ENCODE results near the gene KCND3.
A peak's percentile ranks its signal among the peaks of the same experiment; 100 is the strongest.

KCND3 gene

DNA sequence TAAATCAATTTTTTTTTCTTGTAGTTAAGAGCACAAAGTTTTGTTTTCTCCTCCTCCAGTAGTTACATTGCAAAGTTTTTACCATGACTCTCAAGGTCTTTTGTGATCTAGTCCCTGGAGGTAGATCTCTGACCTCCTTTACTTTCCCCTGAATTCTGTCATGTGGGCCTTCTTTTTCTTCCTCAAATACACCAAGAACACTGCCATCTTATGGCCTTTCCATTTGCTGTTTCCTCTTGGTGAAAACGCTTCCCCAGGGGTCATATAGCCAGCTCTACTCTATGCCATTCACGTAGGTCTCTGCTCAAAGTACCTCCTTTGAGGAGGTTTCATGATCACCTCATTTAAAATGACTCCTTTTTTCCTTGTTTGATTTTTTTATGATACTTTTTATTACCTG is 231.1 kb downstream of the KCND3 start:
- TF ChIP-seq, protein P1, sequence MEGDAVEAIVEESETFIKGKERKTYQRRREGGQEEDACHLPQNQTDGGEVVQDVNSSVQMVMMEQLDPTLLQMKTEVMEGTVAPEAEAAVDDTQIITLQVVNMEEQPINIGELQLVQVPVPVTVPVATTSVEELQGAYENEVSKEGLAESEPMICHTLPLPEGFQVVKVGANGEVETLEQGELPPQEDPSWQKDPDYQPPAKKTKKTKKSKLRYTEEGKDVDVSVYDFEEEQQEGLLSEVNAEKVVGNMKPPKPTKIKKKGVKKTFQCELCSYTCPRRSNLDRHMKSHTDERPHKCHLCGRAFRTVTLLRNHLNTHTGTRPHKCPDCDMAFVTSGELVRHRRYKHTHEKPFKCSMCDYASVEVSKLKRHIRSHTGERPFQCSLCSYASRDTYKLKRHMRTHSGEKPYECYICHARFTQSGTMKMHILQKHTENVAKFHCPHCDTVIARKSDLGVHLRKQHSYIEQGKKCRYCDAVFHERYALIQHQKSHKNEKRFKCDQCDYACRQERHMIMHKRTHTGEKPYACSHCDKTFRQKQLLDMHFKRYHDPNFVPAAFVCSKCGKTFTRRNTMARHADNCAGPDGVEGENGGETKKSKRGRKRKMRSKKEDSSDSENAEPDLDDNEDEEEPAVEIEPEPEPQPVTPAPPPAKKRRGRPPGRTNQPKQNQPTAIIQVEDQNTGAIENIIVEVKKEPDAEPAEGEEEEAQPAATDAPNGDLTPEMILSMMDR (IDR thresholded peaks at IDR 0.05; ENCODE audit: low read depth, low read length, missing control alignments), result no peak
- H3K4me3 ChIP-seq (ENCODE audit: low read depth, low read length), result no peak overlapping the region
- no peak for DNase-seq (ENCODE audit: low read depth)

DNA sequence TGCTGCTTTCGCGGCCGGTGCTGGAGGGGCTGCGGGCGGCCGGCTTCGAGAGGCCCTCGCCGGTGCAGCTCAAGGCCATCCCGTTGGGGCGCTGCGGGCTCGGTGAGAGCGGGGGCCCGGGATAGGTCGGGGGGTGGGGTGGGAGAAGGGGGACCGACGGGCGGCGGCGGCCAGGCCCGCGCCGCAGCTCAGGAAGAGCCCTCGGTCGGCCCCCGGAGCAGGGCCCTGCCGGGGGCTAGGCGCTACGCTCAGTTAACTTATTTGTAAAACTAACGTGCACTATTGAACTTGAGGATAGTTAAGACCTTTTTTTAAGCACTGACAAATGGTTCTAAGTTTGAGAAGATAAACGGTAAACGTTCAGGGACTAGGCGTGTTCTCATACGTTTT is 233.3 kb downstream of the KCND3 start:
- DNase-seq (ENCODE audit: low read depth), result no peak
- peak overlapping the region; percentile 82 for H3K4me3 ChIP-seq (ENCODE audit: low read depth, low read length)
- TF ChIP-seq, protein P1 (IDR thresholded peaks at IDR 0.05; ENCODE audit: low read depth, low read length, missing control alignments), result no peak

DNA sequence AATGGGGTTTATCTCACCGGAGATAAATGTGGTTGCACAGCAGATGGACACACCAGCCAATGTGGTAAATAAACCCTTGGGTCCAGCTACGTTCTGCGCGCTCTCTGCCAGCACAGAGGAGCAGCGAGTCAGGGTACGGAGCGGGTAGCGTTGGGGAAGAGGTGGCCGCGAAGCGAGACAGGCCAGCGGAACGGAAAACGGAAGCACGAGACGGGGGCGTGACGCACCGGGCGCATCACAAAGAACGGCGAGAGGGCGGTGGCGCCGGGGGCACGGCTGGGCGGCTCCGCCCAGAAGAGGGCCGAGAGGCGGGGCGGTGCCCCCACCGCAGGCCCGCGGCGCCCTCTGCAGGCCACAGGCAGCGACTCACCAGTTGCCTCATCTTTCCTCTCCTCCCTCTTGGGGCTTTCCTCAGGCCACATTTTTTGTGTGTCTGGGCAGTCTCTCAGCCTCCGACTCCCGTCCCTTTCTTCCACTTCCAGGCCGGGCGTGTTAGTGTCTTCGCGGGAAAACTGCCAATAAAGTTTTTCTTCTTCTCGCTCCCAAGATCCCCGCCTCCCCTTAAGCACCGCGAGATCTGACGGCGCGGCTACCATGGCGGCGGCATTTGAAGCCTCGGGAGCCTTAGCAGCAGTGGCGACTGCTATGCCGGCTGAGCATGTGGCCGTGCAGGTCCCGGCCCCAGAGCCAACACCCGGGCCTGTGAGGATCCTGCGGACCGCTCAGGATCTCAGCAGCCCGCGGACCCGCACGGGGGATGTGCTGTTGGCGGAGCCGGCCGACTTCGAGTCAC is 233.9 kb downstream of the KCND3 start, which contains the start of gene DDX20:
Gene DDX20, plus strand, starts transcription at position 571 of the 793 bp plus-strand sequence. Its CDS starts 24 bp downstream, at position 595.
- peak; percentile 87 for DNase-seq (ENCODE audit: low read depth)
- TF ChIP-seq, protein P1 (IDR thresholded peaks at IDR 0.05; ENCODE audit: low read depth, low read length, missing control alignments), result peak; percentile 91
- H3K4me3 ChIP-seq (ENCODE audit: low read depth, low read length), result peak within 1 kb of the TSS; percentile 82

DNA sequence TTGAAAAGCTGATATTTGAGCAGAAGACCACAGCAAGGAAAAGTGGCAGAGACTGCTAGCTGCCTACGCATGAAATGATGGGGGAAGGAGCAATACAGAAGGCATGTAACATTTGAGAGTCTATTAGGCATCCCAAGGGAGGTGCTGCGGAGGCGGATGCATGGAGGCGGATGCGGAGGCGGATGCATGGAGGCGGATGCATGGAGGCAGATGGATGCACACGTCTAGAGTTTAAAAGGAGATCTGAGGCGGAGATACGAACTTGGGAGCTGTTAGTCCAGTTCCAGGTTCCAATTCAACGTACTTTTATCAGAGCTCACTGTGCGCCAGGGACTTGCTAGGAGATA is 234.5 kb downstream of the KCND3 start:
- TF ChIP-seq, protein P1 (IDR thresholded peaks at IDR 0.05; ENCODE audit: low read depth, low read length, missing control alignments), result no peak
- H3K4me3 ChIP-seq (ENCODE audit: low read depth, low read length), result peak overlapping the region; percentile 82

DNA sequence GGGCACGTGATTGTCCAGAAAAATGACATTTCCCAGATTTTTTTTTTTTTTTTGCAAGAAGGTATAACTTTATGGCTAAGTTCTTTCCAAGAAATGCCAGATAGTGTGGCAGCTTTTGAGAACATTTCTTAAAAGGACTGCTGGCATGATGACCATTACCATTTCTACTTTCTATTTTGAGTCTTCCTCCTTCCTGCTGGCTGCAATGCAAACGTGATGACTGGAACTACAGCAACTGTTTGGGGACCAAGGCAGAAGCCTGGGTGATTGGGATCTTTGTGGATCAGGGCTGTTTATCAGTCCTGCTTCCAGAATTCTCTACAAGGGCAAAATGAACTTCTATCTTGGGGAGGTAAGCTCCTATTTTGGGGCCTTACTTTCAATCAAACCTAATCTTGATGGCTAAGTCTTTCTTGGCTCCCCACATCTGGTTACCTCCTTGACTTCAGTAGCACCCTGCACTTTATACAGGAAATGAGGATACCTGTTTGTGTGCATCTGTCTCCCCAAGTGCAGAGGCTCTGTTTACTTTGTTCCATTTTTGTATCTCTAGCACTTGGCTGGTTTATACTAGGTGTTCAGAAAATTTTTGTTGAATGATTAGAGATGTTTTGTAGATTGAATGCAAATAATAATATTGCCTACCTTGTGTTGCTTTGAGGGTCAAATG is 237.4 kb downstream of the KCND3 start:
- no peak overlapping the region for H3K4me3 ChIP-seq (ENCODE audit: low read depth, low read length)
- no peak for DNase-seq (ENCODE audit: low read depth)
- TF ChIP-seq, protein P1 (IDR thresholded peaks at IDR 0.05; ENCODE audit: low read depth, low read length, missing control alignments), result no peak

More for the DNA sequence above, 234.5 kb downstream of the KCND3 start:
- no peak for DNase-seq (ENCODE audit: low read depth)

DNA sequence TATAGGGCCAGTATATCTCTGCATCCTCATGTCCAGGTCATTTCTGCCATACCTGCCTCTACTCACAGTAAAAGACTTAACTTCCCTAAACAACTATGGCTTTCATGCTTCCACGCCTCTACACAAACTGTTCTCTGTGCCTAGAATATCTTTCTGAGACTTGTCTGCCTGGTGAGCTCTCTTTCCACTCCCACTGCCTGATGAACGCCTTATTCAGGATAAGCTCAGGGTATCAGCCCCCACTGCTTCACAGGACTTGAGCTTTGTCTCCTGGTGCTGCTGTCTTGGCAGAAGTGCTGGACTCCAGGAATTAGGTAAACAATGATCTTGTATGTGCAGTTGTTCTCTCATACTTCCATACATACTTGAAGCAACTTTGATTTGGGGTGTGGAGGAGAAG is 238.6 kb downstream of the KCND3 start:
- no peak overlapping the region for H3K4me3 ChIP-seq (ENCODE audit: low read depth, low read length)
- TF ChIP-seq, protein P1 (IDR thresholded peaks at IDR 0.05; ENCODE audit: low read depth, low read length, missing control alignments), result no peak
- DNase-seq (ENCODE audit: low read depth), result no peak
